Measurements from ENCODE around the gene SULT6B1. TPM values are rescaled to one million over a fixed set of nuclear protein-coding genes. Genes with fewer than 3 reads are reported as not detected.
"Not testable (repeated sequence)": the region's sequence is repeated elsewhere in the genome, so short reads cannot be mapped to it uniquely, and the experiment has no call there.

SULT6B1 gene
- total RNA-seq, 2 donors from 2014 or later = not detected

GRCh38 chr2:37203708-37204107 lies 15.2 kb upstream of the SULT6B1 start:
- peaks cover 43 to 72% of the 10 kb centered on the region in 2 donors for H3K36me3 Mint-ChIP-seq
- ATAC-seq (no peak), DNase-seq (ENCODE audit: low spot score in 2 of 2) (no peak)
- H3K9me3 Mint-ChIP-seq = peaks cover 19 to 34% of the 10 kb centered on the region in 2 donors
- no peak overlapping the region for H3K27ac Mint-ChIP-seq

- ATAC-seq (peak; percentile 49 to 79), DNase-seq (ENCODE audit: low spot score in 2 of 2) (no peak)
- H3K27ac Mint-ChIP-seq = peak overlapping the region; percentile 35 to 91
- peaks cover 6 to 17% of the 10 kb centered on the region in 2 donors for H3K9me3 Mint-ChIP-seq
- H3K36me3 Mint-ChIP-seq = peaks cover 24 to 53% of the 10 kb centered on the region in 2 donors
Measured at GRCh38 chr2:37201766-37202165, 13.3 kb upstream of the SULT6B1 start.

GRCh38 chr2:37201208-37201607 lies 12.7 kb upstream of the SULT6B1 start:
- H3K9me3 Mint-ChIP-seq = peaks cover 3 to 15% of the 10 kb centered on the region in 2 donors
- ATAC-seq (peak in 1 of 2 donors; percentile 19), DNase-seq (ENCODE audit: low spot score in 2 of 2) (no peak)
- H3K27ac Mint-ChIP-seq = peak overlapping the region in 1 of 2 donors; percentile 93
- H3K36me3 Mint-ChIP-seq = peaks cover 23 to 52% of the 10 kb centered on the region in 2 donors

GRCh38 chr2:37198681-37199065 lies 10.2 kb upstream of the SULT6B1 start:
- DNase-seq (ENCODE audit: low spot score in 2 of 2) (no peak), ATAC-seq (no peak)
- Mint-ChIP-seq H3K27ac (no peak overlapping the region), H3K9me3 (peaks cover 0 to 3% of the 10 kb centered on the region in 2 donors), H3K36me3 (peaks cover 13 to 35% of the 10 kb centered on the region in 2 donors)

GRCh38 chr2:37196320-37197195 lies 8.1 kb upstream of the SULT6B1 start, which contains the start of gene CEBPZOS:
Gene CEBPZOS (plus strand): TSS chr2:37196496. CDS start chr2:37199705, 3,209 bp downstream.
- Mint-ChIP-seq H3K27ac (peak within 1 kb of the TSS; percentile 97 to 100), H3K36me3 (peaks cover 9 to 24% of the 10 kb centered on the region in 2 donors), H3K9me3 (no peaks in the 10 kb centered on the region)
- ATAC-seq (peak; percentile 85), DNase-seq (ENCODE audit: low spot score in 2 of 2) (peak; percentile 87 to 90)

GRCh38 chr2:37195862-37196319 lies 7.4 kb upstream of the SULT6B1 start:
- H3K9me3 Mint-ChIP-seq; DNase-seq (ENCODE audit: low spot score in 2 of 2); ATAC-seq: not testable (repeated sequence)
- Mint-ChIP-seq H3K27ac (peak overlapping the region; percentile 97 to 100), H3K36me3 (peaks cover 9 to 20% of the 10 kb centered on the region in 2 donors)

GRCh38 chr2:37192551-37192950 lies 4.1 kb upstream of the SULT6B1 start:
- DNase-seq (ENCODE audit: low spot score in 2 of 2) (no peak), ATAC-seq (no peak)
- Mint-ChIP-seq H3K9me3 (no peaks in the 10 kb centered on the region), H3K36me3 (peaks cover 9 to 13% of the 10 kb centered on the region in 2 donors), H3K27ac (no peak overlapping the region)

GRCh38 chr2:37191747-37192146 lies 3.3 kb upstream of the SULT6B1 start:
- no peak overlapping the region for H3K27ac Mint-ChIP-seq
- H3K9me3 Mint-ChIP-seq = no peaks in the 10 kb centered on the region
- no peak for ATAC-seq

GRCh38 chr2:37191253-37191652 lies 2.8 kb upstream of the SULT6B1 start:
- DNase-seq (ENCODE audit: low spot score in 2 of 2) = no peak
- peaks cover 6 to 9% of the 10 kb centered on the region in 2 donors for H3K36me3 Mint-ChIP-seq
- no peaks in the 10 kb centered on the region for H3K9me3 Mint-ChIP-seq
- no peak overlapping the region for H3K27ac Mint-ChIP-seq
- ATAC-seq = no peak

More at GRCh38 chr2:37191747-37192146, 3.3 kb upstream of the SULT6B1 start:
- peaks cover 9 to 13% of the 10 kb centered on the region in 2 donors for H3K36me3 Mint-ChIP-seq
- DNase-seq (ENCODE audit: low spot score in 2 of 2) = no peak

GRCh38 chr2:37190290-37190689 lies 1.8 kb upstream of the SULT6B1 start:
- peak in 1 of 2 donors; percentile 41 for ATAC-seq
- peak overlapping the region in 1 of 2 donors; percentile 6 for H3K27ac Mint-ChIP-seq

GRCh38 chr2:37189452-37190153 lies 1.1 kb upstream of the SULT6B1 start:
- Mint-ChIP-seq H3K36me3 (no peaks in the 10 kb centered on the region), H3K27ac (no peak overlapping the region), H3K9me3 (no peaks in the 10 kb centered on the region)
- ATAC-seq (peak; percentile 34 to 66), DNase-seq (ENCODE audit: low spot score in 2 of 2) (no peak)

More at GRCh38 chr2:37190290-37190689, 1.8 kb upstream of the SULT6B1 start:
- DNase-seq (ENCODE audit: low spot score in 2 of 2) = no peak
- Mint-ChIP-seq H3K36me3 (peaks cover 0 to 2% of the 10 kb centered on the region in 2 donors), H3K9me3 (no peaks in the 10 kb centered on the region)

GRCh38 chr2:37181726-37182684 lies 6.5 kb downstream of the SULT6B1 start:
- DNase-seq (ENCODE audit: low spot score in 2 of 2) = no peak

GRCh38 chr2:37180640-37181039 lies 7.8 kb downstream of the SULT6B1 start:
- no peak overlapping the region for H3K27ac Mint-ChIP-seq
- H3K36me3 Mint-ChIP-seq = no peaks in the 10 kb centered on the region
- ATAC-seq (no peak), DNase-seq (ENCODE audit: low spot score in 2 of 2) (no peak)
- no peaks in the 10 kb centered on the region for H3K9me3 Mint-ChIP-seq

More at GRCh38 chr2:37181726-37182684, 6.5 kb downstream of the SULT6B1 start:
- Mint-ChIP-seq H3K27ac (no peak overlapping the region), H3K36me3 (no peaks in the 10 kb centered on the region), H3K9me3 (no peaks in the 10 kb centered on the region)
- ATAC-seq = no peak

- H3K9me3 Mint-ChIP-seq = no peaks in the 10 kb centered on the region
- no peak for ATAC-seq
- H3K27ac Mint-ChIP-seq = no peak overlapping the region
- no peaks in the 10 kb centered on the region for H3K36me3 Mint-ChIP-seq
- no peak for DNase-seq (ENCODE audit: low spot score in 2 of 2)
Measured at GRCh38 chr2:37180006-37180639, 8.3 kb downstream of the SULT6B1 start.

GRCh38 chr2:37173741-37174140 lies 14.7 kb downstream of the SULT6B1 start:
- H3K9me3 Mint-ChIP-seq = no peaks in the 10 kb centered on the region
- DNase-seq (ENCODE audit: low spot score in 2 of 2) = no peak
- no peak for ATAC-seq
- no peaks in the 10 kb centered on the region for H3K36me3 Mint-ChIP-seq
- no peak overlapping the region for H3K27ac Mint-ChIP-seq

- ATAC-seq (no peak), DNase-seq (ENCODE audit: low spot score in 2 of 2) (no peak)
Measured at GRCh38 chr2:37171624-37171950, 16.9 kb downstream of the SULT6B1 start.

More at GRCh38 chr2:37171624-37171950, 16.9 kb downstream of the SULT6B1 start:
- no peaks in the 10 kb centered on the region for H3K9me3 Mint-ChIP-seq
- no peaks in the 10 kb centered on the region for H3K36me3 Mint-ChIP-seq
- no peak overlapping the region for H3K27ac Mint-ChIP-seq

All from activated naive CD4-positive, alpha-beta T cell treated with anti-CD3 and anti-CD28 coated beads, Interleukin-2, amount 50 U/mL, for 72 hours (primary cell).